Daoy (cell line): Measurements from ENCODE around the gene DNMBP. TPM values are rescaled to one million over a fixed set of nuclear protein-coding genes. Genes with fewer than 3 reads are reported as not detected.
"Not testable (repeated sequence)": the region's sequence is repeated elsewhere in the genome, so short reads cannot be mapped to it uniquely, and the experiment has no call there.

Experiments
- DNase-seq: peaks from one replicate; pipeline ENCODE4 v3.0.0-alpha.2; 2015; ENCODE audit warnings: low read depth
- total RNA-seq: library from RNA; depleted of rRNA; stranded (reverse); fragments of >200 nt; shearing (Covaris generic); gene quantifications from 2 replicates; pipeline ENCODE4 v1.2.3, GENCODE V29; 2014

The DNMBP gene
- total RNA-seq, 1 experiment from 2014 or later = 13.7 TPM

GRCh38 chr10:99984211-99985034 lies 25.3 kb downstream of the DNMBP start:
- DNase-seq = no peak

- peak; percentile 73 for DNase-seq
Measured at GRCh38 chr10:99983280-99983988, 26.3 kb downstream of the DNMBP start.

GRCh38 chr10:99982728-99983127 lies 27.0 kb downstream of the DNMBP start:
- DNase-seq = no peak

GRCh38 chr10:99981581-99982199 lies 28.1 kb downstream of the DNMBP start:
- DNase-seq = no peak

GRCh38 chr10:99979066-99979685 lies 30.6 kb downstream of the DNMBP start:
- DNase-seq = no peak

GRCh38 chr10:99977916-99978315 lies 31.8 kb downstream of the DNMBP start:
- no peak for DNase-seq

GRCh38 chr10:99976886-99977665 lies 32.7 kb downstream of the DNMBP start:
- peak; percentile 85 for DNase-seq

- peak; percentile 17 for DNase-seq
Measured at GRCh38 chr10:99975942-99976809, 33.6 kb downstream of the DNMBP start.

GRCh38 chr10:99975106-99975829 lies 34.5 kb downstream of the DNMBP start:
- no peak for DNase-seq

GRCh38 chr10:99973190-99973589 lies 36.6 kb downstream of the DNMBP start:
- no peak for DNase-seq

GRCh38 chr10:99967961-99968360 lies 41.8 kb downstream of the DNMBP start:
- no peak for DNase-seq

- peak; percentile 92 for DNase-seq
Measured at GRCh38 chr10:99966306-99966705, 43.4 kb downstream of the DNMBP start.

- no peak for DNase-seq
Measured at GRCh38 chr10:99965700-99966099, 44.0 kb downstream of the DNMBP start.

- no peak for DNase-seq
Measured at GRCh38 chr10:99964791-99965190, 45.0 kb downstream of the DNMBP start.

- DNase-seq = not testable (repeated sequence)
Measured at GRCh38 chr10:99963467-99964165, 46.1 kb downstream of the DNMBP start.

GRCh38 chr10:99958806-99959205 lies 50.9 kb downstream of the DNMBP start:
- no peak for DNase-seq

GRCh38 chr10:99958302-99958701 lies 51.4 kb downstream of the DNMBP start:
- no peak for DNase-seq

- not testable (repeated sequence) for DNase-seq
Measured at GRCh38 chr10:99953510-99953909, 56.2 kb downstream of the DNMBP start.

- no peak for DNase-seq
Measured at GRCh38 chr10:99952799-99953198, 56.9 kb downstream of the DNMBP start.
